PC-9 (cell line): ENCODE measurements around the gene LRRFIP1. TPM values are rescaled to one million over a fixed set of nuclear protein-coding genes. Genes with fewer than 3 reads are reported as not detected.
A peak's percentile ranks its signal among the peaks of the same experiment; 100 is the strongest.

Experiments
- BruUV-seq: library from RNA; stranded (reverse); fragments of 400-500 nt; replicated peaks from 2 replicates; lab custom pipeline; 2021; lab: Mats Ljungman, UMichigan
- CTCF ChIA-PET: fragments of 300-600 bp; sonication (Branson Sonifier 250); formaldehyde crosslinking; loops from one replicate; lab custom pipeline; 2022; ENCODE audit warnings: antibody characterized with exemption; lab: Charles Lee
- POLR2A ChIA-PET: fragments of 300-600 bp; sonication (Branson Sonifier 250); formaldehyde crosslinking; loops from one replicate; lab custom pipeline; 2022; ENCODE audit warnings: antibody characterized with exemption; ENCODE audit not compliant: unreplicated experiment; lab: Charles Lee
- DNase-seq, 2 experiments: peaks; one replicate each; pipeline versions ENCODE4 v3.0.0 to v3.0.0-alpha.2; 2015 to 2022; ENCODE audit warnings: mixed read lengths in 1 of 2
- H2AFZ ChIP-seq: fragments of 200-600 bp; sonication (generic); 2 replicates; pipeline ENCODE4 v1.8.1; 2017; ENCODE audit warnings: antibody characterized with exemption
- H3F3A ChIP-seq: fragments of 200-600 bp; sonication (generic); 2 replicates; pipeline ENCODE4 v1.8.1; 2017; ENCODE audit warnings: antibody characterized with exemption, mild to moderate bottlenecking, low read depth; ENCODE audit not compliant: insufficient read depth
- H3K27ac ChIP-seq: fragments of 200-600 bp; sonication (generic); 2 replicates; pipeline ENCODE4 v1.6.1; 2016; ENCODE audit warnings: mixed run types
- H3K27me3 ChIP-seq: fragments of 200-600 bp; sonication (generic); 2 replicates; pipeline ENCODE4 v1.6.1; 2016; ENCODE audit warnings: low read depth, mixed run types; ENCODE audit not compliant: insufficient read depth
- H3K36me3 ChIP-seq: fragments of 200-600 bp; sonication (generic); 2 replicates; pipeline ENCODE4 v1.6.1; 2016; ENCODE audit warnings: low read depth, mixed run types
- H3K4me1 ChIP-seq: fragments of 200-600 bp; sonication (generic); replicated peaks from 2 replicates; pipeline ENCODE4 v1.6.1; 2016; ENCODE audit warnings: mixed run types; ENCODE audit not compliant: insufficient read depth
- H3K4me2 ChIP-seq: fragments of 200-600 bp; sonication (generic); 2 replicates; pipeline ENCODE4 v1.6.1; 2017; ENCODE audit warnings: mixed run types
- H3K4me3 ChIP-seq: fragments of 200-600 bp; sonication (generic); 2 replicates; pipeline ENCODE4 v1.6.1; 2016; ENCODE audit warnings: mixed run types
- H3K79me2 ChIP-seq: fragments of 200-600 bp; sonication (generic); 2 replicates; pipeline ENCODE4 v1.6.1; 2017; ENCODE audit warnings: low read depth, mixed run types
- H3K9me2 ChIP-seq: fragments of 200-600 bp; sonication (generic); 2 replicates; pipeline ENCODE4 v1.8.1; 2017; ENCODE audit warnings: mild to moderate bottlenecking; ENCODE audit not compliant: insufficient read depth
- H3K9me3 ChIP-seq: fragments of 200-600 bp; sonication (generic); 2 replicates; pipeline ENCODE4 v1.8.1; 2016; ENCODE audit warnings: low read depth; ENCODE audit not compliant: insufficient read depth
- H4K20me1 ChIP-seq: fragments of 200-600 bp; sonication (generic); 2 replicates; pipeline ENCODE4 v1.8.1; 2017; ENCODE audit not compliant: insufficient read depth
- EZH2 ChIP-seq: fragments of 200-600 bp; sonication (generic); IDR thresholded peaks from 2 replicates; pipeline ENCODE4 v1.8.0; 2017; ENCODE audit warnings: antibody characterized with exemption, low read depth
- intact Hi-C: fragments of 100-400 bp; cut with micrococcal nuclease; formaldehyde crosslinking; loops from one replicate; pipeline ENCODE4 v1.10.0; 2022; ENCODE audit not compliant: unreplicated experiment
- total RNA-seq: library from RNA; stranded (reverse); gene quantifications from 2 replicates; pipeline ENCODE4 v1.2.3, GENCODE V29; 2021
- TF ChIP-seq, protein P1 (sequence below): fragments of 200-600 bp; sonication (generic); conservative IDR thresholded peaks from 2 replicates; pipeline ENCODE4 v1.6.1; 2017; ENCODE audit warnings: mixed run types, antibody characterized with exemption, mild to moderate bottlenecking, moderate library complexity

Gene LRRFIP1
- total RNA-seq, 1 experiment from 2014 or later = 238 TPM

DNA sequence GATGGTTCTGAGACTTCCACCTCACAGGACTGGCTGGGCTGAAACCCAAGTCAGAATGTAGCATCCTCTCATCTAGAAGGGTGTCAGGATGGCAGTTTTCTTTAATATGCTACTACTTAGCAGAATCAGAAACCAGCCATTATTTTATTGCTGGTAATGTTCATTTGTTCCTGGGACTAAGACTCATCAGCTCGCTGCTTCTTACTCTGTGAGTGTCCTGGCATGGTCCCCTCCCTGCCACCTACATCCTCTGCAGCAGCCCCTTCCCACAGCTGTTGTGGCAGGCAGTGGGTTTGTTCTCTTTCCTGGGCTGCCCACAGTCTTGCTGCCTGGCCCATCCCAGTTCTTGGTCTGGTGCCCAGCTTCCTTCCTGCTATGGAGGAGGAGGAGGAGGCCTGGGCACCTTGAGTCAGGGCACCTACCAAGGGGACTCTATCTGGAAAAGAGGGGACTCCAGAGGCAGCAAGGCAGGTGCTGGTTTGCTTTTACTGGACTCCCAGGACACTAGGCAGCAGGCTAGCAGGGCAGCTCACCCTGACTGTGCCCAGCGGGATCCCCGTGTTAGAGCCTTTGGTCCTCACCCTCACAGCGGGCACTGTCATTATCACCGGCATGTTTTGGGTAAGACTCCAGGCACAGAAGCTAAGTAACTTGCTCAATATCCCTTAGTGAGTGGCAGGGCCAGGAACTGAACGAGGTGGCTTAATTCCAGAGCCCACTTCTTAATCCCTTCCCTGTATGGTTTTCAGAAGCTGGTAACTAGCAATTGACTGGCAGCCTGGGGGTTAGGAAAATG lies 62.1 kb downstream of the LRRFIP1 start:
- no peak overlapping the region for H3K4me3 ChIP-seq
- CTCF ChIA-PET = interaction anchor here (0.6 kb wide), 1 partner anchor 31 kb away, joined by 3 read pairs; no protein-coding TSS in a partner anchor
- intact Hi-C loops = loop anchor here (5.0 to 10.0 kb wide), 4 partner anchors 175 to 595 kb away; partner anchors contain the start of genes MLPH and PER2
- POLR2A ChIA-PET = interaction anchor here (0.6 kb wide), 1 partner anchor 100 kb away, joined by 4 read pairs; no protein-coding TSS in a partner anchor
- no peaks in the 10 kb centered on the region for H3K27me3 ChIP-seq
- no peak overlapping the region for H3K27ac ChIP-seq
- H3F3A ChIP-seq = peaks cover 67% of the 10 kb centered on the region
- TF ChIP-seq EZH2 = no peak
- TF ChIP-seq, protein P1, sequence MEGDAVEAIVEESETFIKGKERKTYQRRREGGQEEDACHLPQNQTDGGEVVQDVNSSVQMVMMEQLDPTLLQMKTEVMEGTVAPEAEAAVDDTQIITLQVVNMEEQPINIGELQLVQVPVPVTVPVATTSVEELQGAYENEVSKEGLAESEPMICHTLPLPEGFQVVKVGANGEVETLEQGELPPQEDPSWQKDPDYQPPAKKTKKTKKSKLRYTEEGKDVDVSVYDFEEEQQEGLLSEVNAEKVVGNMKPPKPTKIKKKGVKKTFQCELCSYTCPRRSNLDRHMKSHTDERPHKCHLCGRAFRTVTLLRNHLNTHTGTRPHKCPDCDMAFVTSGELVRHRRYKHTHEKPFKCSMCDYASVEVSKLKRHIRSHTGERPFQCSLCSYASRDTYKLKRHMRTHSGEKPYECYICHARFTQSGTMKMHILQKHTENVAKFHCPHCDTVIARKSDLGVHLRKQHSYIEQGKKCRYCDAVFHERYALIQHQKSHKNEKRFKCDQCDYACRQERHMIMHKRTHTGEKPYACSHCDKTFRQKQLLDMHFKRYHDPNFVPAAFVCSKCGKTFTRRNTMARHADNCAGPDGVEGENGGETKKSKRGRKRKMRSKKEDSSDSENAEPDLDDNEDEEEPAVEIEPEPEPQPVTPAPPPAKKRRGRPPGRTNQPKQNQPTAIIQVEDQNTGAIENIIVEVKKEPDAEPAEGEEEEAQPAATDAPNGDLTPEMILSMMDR = no peak
- H4K20me1 ChIP-seq = peaks cover 13% of the 10 kb centered on the region
- H2AFZ ChIP-seq = no peak overlapping the region
- no TSS peak for BruUV-seq
- H3K4me2 ChIP-seq = peak overlapping the region; percentile 88; the same call in 1 of the 2 replicates
- peak; percentile 54 to 56 for DNase-seq
- H3K79me2 ChIP-seq = peaks cover 43% of the 10 kb centered on the region
- no peaks in the 10 kb centered on the region for H3K9me3 ChIP-seq
- H3K36me3 ChIP-seq = no peaks in the 10 kb centered on the region
- peaks cover 55% of the 10 kb centered on the region for H3K4me1 ChIP-seq
- H3K9me2 ChIP-seq = no peaks in the 10 kb centered on the region

DNA sequence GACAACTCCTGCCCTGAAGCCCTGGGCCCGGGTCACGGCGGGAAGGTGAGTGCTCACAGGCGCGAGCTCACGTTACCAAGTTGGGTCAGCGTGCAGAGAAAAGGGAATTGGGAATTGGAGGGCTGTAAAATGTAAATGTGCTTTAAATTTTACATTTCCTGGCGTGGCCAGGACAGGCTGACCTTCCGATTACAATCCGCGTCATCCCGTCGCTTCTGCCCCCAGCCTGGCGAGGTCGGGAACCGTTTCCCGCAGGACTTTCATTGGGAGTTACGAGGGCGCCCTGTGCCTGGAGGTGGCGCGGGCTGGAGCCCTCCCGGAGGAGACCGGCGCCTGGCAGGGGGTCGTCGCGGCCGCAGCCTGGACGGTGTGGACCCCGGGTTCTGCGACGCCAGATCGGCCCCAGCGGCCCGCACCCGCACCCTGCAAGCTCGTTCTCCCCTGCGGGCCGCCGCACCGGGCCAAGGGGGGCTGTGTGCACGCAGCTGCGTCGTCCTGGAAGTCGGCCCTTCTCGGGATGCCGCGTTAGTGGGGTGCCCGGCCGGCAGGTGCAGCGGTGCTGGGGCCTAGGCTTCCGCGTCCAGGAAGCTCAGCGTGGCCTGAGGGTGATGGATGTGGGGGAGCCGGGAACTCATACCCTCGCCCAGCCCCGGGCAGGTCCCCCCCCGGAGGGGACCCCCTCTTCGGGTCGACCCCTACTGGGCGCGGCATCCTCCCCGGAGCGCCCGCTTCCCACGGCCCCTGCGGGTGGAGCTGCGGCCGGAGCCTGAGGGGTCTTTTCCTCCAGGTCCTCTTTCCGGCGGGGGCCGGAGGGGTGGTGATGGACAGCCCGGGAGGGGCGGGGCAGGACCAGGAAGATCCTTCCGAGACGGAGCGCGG lies 63.9 kb downstream of the LRRFIP1 start:
- H3K4me3 ChIP-seq = peak overlapping the region; percentile 79
- H3K79me2 ChIP-seq = peaks cover 55% of the 10 kb centered on the region
- ChIA-PET CTCF (interaction anchor here (0.6 kb wide), 3 partner anchors 30 to 438 kb away, joined by 3 to 7 read pairs (median 3); no protein-coding TSS in a partner anchor), POLR2A (interaction anchor here (0.5 to 0.6 kb wide), 3 partner anchors 13 to 733 kb away, joined by 4 to 6 read pairs (median 5); no protein-coding TSS in a partner anchor)
- H3K4me2 ChIP-seq = peak overlapping the region; percentile 88
- H3K9me2 ChIP-seq = no peaks in the 10 kb centered on the region
- H2AFZ ChIP-seq = peak overlapping the region; percentile 92
- DNase-seq = peak in 1 of 2 experiments; percentile 82
- BruUV-seq = no TSS peak
- H3K27ac ChIP-seq = no peak overlapping the region
- H3F3A ChIP-seq = peaks cover 80% of the 10 kb centered on the region
- no peaks in the 10 kb centered on the region for H3K9me3 ChIP-seq
- H4K20me1 ChIP-seq = peaks cover 29% of the 10 kb centered on the region
- TF ChIP-seq, protein P1 = no peak
- TF ChIP-seq EZH2 = no peak
- no peaks in the 10 kb centered on the region for H3K27me3 ChIP-seq
- H3K4me1 ChIP-seq = peaks cover 72% of the 10 kb centered on the region
- intact Hi-C loops = loop anchor here (1.0 to 10.0 kb wide), 4 partner anchors 17 to 594 kb away; partner anchors contain the start of gene PER2
- H3K36me3 ChIP-seq = no peaks in the 10 kb centered on the region; the same call in 1 of the 2 replicates
